ENCODE data around the gene PSMB5.

The PSMB5 gene
- 20.1 to 21.8 reads per million in 2 donors for total RNA-seq

DNA sequence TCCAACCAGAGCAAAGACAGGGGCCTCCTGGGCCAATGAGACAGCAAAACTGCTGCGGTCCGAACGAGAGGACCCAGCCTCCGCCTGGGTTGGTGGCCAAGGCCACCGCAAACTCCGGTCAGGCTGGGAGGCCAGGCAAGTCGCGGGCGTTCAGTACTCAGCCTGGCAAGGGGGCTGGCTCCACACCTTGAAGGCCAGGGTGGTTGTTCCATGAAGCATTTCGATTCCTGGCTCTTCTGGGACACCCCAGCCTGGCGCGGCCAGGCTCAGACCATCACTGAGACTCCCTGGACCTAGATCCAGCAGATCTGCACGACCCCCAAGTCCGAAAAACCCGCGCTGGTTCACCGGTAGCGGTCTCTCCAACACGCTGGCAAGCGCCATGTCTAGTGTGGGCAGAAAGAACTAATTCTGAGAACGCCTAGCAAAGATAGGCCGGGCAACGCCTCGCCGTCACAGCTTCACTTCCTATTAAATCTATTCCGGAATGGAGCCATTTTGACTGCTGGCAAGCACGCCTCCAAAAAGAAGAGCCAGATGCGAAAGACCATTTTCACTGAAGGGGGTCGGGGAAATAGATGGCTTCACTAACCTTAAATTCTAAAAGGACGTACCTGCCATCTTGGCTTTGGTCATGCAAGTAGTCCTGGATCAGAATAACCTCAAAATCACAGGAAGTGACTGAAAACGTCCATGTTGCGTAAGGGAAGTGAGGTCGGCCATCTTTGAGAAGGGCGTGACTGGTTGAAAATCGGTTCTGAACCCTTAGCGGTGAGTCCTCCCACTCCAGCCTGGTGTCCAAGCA lies at the start of gene PSMB5:
PSMB5 (minus strand) TSS at position 403 of the 805 bp plus-strand sequence; CDS start at position 384, 19 bp downstream.
- no peak for DNase-seq

- no peak for DNase-seq
Measured at GRCh38 chr14:23080474-23080873, 45.8 kb upstream of the PSMB5 start.

DNA sequence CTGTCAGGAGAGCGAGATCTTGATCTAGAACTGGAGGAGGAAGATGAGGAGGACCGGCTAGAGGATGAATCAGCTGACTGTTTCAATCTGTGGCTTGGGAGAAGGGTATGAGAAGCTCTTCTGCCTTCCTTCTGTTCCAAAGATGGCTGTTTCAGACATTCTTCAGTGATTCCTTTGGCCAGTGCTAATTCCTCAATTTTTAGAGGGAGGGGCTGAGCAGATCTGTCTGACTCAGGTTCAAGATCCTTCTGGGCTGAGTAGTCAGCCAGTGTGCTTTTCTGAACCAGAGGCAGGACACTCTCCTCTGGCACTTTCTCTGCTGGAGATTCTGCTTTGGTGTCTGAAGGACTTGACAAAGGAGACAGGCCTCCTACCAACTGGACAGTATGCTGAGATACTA lies 45.0 kb upstream of the PSMB5 start:
- DNase-seq: no peak

DNA sequence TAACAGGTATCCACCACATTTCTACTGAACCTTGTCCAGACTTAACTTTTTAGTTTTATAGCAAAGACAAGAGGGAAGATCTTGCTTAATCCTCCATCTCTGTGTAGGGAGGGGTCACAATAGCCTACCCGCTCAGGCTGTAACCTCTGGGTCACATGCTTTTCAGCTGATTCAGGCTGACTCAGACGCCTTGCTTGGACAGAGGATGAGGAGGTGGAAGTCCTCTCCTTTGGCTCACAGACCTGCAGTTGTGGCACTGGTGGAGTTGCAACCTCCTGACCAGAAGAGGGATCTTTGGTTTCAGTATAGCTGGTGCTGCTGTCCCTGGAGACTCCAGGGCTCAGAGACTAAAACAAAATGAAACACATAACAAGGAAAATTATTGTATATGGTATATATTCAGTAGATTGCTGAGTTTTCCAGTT lies 44.0 kb upstream of the PSMB5 start:
- DNase-seq: no peak

DNA sequence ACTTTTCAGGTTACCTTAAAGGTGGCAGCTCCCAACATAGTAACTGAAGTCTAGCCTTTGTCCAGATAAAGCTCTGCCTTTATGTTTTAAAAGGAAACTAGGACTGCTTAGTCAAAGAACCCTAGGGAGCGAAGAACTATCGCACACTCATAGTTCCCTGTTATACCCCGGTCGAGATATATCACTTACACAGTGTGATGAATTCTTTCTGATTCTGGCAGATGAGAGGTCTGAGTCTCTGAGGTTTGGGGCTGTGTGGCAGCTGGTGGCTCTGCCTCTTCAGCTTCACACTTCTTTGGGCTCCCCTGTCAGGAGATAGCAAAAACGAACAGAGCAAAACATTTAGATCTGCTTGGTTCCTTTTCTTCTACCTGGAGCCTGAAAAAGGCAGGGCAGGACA lies 43.3 kb upstream of the PSMB5 start:
- DNase-seq: no peak

DNA sequence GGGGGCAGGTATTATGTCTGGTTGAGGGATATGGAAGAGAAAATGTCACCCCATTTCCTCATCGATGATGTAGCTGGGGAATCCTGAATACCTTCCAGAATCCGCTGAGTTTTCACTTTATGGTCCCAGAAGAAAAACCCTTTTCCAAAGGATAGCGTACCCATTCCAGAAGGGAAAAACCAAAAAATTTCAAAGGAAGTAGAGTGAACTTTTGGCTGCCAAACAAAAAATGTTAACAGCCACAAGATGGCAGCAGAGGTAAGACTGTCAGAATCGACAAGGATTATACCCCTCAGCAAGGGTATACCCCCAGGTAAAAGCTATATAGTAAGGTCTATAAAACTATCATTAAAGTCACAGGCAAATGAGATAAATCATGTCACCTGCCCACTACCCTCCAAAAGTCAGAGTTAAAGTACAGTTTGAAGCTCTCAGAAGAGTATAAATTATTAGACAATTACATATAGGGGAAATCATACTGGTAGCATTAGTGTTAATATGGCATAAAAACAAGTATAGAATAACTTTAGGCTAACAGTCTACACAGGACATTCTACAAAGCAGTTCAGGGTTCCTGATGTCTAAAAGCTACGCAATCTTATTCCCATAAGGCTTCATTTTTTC lies 42.2 kb upstream of the PSMB5 start:
- DNase-seq: no peak

GRCh38 chr14:23074906-23075305 lies 40.2 kb upstream of the PSMB5 start:
- no peak for DNase-seq

GRCh38 chr14:23071921-23072539 lies 37.3 kb upstream of the PSMB5 start:
- no peak for DNase-seq

- DNase-seq: no peak
Measured at GRCh38 chr14:23071244-23071920, 36.7 kb upstream of the PSMB5 start.

DNA sequence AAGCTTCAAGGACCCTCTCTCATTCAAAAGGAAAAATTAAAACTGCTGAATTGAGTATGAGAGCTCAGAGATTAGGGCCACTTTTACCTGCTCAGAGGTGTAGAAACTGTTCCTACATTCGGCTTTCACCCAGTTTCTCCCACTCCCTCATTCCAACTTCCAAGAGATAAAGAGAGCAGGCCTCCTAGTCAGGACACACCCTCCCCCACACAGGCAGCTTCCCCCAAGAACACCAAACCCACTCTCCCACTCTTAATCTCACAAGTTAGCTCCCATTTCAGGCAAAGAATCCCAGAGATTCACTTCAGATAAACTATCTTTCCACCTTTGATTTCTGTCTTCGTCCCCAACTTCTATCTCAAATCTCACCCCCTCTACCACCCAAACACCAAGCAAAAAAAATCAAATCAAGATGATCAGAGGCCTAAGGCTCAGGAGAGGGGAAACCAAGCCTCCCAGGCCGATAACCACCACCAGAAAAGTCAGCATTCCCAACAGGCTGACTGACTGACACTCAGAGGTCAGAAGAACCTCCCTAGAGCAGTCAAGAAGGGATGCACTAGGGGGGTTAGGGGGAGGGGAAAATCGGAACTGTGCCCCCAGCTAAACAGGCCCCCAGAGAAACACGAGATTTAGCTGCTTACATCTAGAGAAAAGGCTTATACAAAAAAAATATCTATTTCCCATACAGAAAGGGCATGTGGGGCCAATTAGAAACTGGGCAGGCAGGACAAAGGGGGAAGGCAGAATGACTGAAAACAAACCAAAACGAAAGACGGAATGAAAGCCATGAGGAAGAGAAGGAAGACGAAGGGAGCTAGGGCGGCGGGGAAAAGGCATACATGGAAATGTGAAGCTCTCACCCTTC lies 35.8 kb upstream of the PSMB5 start:
- no peak for DNase-seq

GRCh38 chr14:23069413-23069806 lies 34.7 kb upstream of the PSMB5 start:
- DNase-seq: no peak

DNA sequence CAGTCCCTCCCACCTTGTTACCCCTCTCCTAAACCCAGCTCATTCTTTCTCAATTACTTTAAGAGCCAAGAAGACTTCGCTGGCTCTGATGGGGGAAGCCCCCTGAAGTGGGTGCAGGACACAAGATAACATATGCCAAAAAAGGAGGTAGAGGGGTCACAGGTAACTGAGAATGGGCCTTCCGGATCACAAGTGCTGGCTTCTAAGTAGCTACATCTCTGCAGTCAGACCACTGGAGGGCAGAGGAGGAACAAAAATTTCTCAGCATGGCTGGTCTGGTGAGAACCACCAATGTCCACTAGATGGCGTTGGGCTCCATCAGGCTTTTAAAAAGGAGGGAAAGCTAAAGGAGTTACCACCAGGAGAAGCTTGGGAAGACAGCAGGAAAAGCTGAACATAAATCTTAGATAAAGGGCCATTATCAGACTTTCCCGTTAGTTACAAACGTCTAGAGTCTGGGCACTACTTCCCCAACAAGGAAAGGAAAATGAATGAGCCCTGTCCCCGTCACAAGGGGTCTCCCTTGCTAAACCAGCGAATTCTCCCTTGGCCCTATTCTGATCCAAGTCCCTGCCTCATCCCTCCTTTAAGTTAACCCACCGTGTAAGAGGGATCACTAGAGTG lies 34.2 kb upstream of the PSMB5 start:
- no peak for DNase-seq

DNA sequence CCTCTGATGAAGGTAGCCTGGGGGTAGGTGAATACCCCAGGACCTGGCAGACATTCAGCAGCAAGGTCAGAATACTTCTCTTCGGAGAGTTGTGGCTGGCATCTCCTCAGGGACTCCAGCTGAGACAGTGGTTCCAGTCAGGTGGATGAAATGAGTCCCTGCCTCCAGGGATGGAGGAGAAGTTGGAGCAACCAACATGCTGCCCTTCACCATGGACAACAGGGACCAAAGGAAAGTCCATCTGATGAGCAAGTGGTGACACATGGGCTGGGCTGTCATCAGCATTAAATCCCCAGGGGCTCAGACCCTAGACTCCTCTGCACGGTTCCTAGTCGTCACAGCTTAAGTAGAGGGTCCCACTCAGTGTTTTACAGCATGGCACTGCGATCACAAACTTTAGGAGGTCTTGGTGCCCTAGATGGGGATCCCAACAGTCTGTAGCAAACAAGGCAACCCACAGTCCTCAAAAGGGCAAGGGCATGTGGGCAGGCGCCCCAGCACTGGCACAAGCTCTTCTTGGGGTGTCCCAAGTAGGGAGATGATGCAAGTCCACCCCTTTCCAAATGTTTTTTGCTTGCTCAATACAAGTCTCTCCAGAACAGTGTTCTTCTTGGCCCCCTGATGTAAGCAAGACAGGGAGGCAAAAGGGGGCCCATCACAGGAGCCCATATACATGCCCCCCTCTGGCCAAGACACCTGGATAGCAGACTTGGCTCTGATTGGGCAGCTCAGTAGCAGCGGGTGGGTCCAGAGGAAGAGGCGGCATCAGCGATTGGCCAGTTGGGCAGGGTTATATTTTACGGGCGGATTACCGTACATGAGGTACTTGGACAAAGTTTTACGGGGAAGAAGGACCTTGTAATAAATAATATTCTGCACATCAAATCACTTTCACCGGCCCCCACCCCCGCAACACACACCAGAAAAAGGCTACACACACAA lies 33.4 kb upstream of the PSMB5 start:
- DNase-seq: no peak

GRCh38 chr14:23066855-23067744 lies 32.4 kb upstream of the PSMB5 start:
- no peak for DNase-seq

- DNase-seq: no peak
Measured at GRCh38 chr14:23066368-23066767, 31.7 kb upstream of the PSMB5 start.

DNA sequence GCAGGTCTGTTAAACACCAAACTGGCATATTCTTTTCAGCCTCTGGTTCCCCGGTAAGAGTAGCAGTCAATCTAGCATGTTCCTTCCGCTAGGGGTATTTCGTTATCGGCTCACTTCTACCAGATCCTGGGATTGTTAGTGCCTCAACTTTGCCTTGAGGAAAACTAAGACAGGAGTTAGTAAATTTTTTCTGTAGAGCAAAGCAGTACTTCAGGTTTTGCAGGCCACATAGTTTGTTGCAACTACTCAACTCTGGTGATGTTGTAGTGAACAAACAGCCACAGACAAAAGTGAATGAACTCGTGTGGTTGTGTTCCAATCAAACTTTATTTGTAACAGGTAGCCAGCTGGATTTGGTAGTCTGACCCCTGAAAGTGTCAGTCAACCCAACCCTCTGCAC lies 28.9 kb upstream of the PSMB5 start:
- no peak for DNase-seq

DNA sequence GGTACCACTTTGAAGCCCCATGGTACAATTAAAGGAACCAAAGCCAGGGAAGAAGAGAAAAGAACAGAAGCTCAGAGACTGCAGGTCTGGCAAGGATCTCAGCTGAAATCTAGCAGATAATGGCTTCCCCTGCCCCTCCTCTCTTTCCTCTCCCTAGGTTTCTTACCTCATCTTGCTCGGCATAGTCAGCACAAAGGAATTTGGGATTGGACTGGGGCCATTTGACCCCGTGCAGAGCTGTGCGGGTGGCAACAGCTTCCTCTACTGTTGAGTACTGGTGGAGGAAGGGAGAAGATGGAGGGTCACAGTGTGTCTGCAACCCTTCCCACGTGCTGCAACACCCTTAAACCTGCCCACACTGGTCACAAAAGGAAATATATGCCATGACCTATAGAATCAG lies 27.3 kb upstream of the PSMB5 start:
- no peak for DNase-seq

GRCh38 chr14:23060536-23061260 lies 26.0 kb upstream of the PSMB5 start:
- DNase-seq: no peak

Data from activated gamma-delta T cell (primary cell).